Fibroblast of lung (primary cell): ENCODE data around the gene NFS1.

Source experiments
- EZH2 ChIP-seq: IDR thresholded peaks from 2 replicates; pipeline ENCODE4 v1.5.1; 2012; ENCODE audit warnings: low read length, control low read depth, mild to moderate bottlenecking; ENCODE audit errors: missing control alignments
- TF ChIP-seq, protein P1 (sequence below), 2 donors: IDR thresholded peaks in 1 of 2; conservative IDR thresholded peaks in 1 of 2; 1 replicate in 1 of 2; 2 replicates in 1 of 2; pipeline ENCODE4 v1.5.1; 2011 to 2012; ENCODE audit warnings: low read length in 2 of 2, control low read depth in 1 of 2, inconsistent platforms in 1 of 2, low read depth in 1 of 2, mild to moderate bottlenecking in 1 of 2

DNA sequence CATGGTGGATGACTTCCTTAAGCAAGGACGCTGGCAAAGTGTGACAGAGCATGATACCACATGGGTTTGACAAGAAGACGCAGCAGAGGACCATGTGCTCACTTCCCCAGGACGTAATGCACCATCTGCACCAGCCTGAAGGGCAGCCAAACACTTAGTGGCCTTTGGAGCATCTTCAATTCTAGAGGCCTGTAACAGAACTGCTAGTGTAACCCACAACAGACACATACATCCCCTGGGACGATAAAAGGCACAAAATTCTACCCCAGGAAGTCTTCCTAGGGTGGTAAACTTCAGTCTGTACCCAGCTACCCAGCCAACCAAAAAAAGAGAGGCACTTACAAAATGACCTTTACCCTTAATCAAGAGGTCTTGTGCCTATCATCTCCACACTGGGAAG, 25.3 kb downstream of the NFS1 start:
- TF ChIP-seq, protein P1, sequence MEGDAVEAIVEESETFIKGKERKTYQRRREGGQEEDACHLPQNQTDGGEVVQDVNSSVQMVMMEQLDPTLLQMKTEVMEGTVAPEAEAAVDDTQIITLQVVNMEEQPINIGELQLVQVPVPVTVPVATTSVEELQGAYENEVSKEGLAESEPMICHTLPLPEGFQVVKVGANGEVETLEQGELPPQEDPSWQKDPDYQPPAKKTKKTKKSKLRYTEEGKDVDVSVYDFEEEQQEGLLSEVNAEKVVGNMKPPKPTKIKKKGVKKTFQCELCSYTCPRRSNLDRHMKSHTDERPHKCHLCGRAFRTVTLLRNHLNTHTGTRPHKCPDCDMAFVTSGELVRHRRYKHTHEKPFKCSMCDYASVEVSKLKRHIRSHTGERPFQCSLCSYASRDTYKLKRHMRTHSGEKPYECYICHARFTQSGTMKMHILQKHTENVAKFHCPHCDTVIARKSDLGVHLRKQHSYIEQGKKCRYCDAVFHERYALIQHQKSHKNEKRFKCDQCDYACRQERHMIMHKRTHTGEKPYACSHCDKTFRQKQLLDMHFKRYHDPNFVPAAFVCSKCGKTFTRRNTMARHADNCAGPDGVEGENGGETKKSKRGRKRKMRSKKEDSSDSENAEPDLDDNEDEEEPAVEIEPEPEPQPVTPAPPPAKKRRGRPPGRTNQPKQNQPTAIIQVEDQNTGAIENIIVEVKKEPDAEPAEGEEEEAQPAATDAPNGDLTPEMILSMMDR (conservative IDR thresholded peaks at IDR 0.05 in 1 of 2, IDR thresholded peaks at IDR 0.05 in 1 of 2; ENCODE audit: low read depth in 1 of 2, low read length in 2 of 2): no peak
- TF ChIP-seq EZH2: no peak
